SU-DHL-6 (cell line): Measurements from ENCODE around the gene THAP7.

ENCODE experiments used
- H2AFZ ChIP-seq: fragments of 200-600 bp; sonication (generic); 2 replicates; pipeline ENCODE4 v1.6.1; 2014; ENCODE audit warnings: low read depth, mild to moderate bottlenecking, moderate library complexity, mixed read lengths, antibody characterized with exemption, low read length; ENCODE audit not compliant: severe bottlenecking
- H3F3A ChIP-seq: fragments of 200-600 bp; shearing (Covaris generic); 2 replicates; pipeline ENCODE4 v1.6.0; 2016; ENCODE audit warnings: antibody characterized with exemption, mild to moderate bottlenecking; ENCODE audit not compliant: insufficient read depth
- H3K27ac ChIP-seq: fragments of 200-600 bp; sonication (generic); 2 replicates; pipeline ENCODE4 v1.5.1; 2016; ENCODE audit warnings: low read depth, mild to moderate bottlenecking, low read length, moderate library complexity, mixed read lengths
- H3K27me3 ChIP-seq: fragments of 200-600 bp; sonication (generic), shearing (Covaris generic); 2 replicates; pipeline ENCODE4 v1.6.0; 2014; ENCODE audit warnings: mild to moderate bottlenecking, low read length
- H3K36me3 ChIP-seq: fragments of 200-600 bp; sonication (generic); 2 replicates; pipeline ENCODE4 v1.6.1; 2014; ENCODE audit warnings: mild to moderate bottlenecking, low read length, mixed read lengths
- H3K4me2 ChIP-seq: fragments of 300-600, 200-600 bp; shearing (Covaris generic), sonication (generic); 2 replicates; pipeline ENCODE4 v1.6.0; 2014; ENCODE audit warnings: low read length, low read depth, mild to moderate bottlenecking; ENCODE audit not compliant: poor library complexity, severe bottlenecking
- H3K4me3 ChIP-seq: fragments of 200-600 bp; sonication (generic); 2 replicates; pipeline ENCODE4 v1.5.1; 2014; ENCODE audit warnings: antibody characterized with exemption, low read length, mild to moderate bottlenecking, mixed read lengths; ENCODE audit not compliant: insufficient read depth, poor library complexity, severe bottlenecking
- H3K79me2 ChIP-seq: fragments of 200-600 bp; sonication (generic); 2 replicates; pipeline ENCODE4 v1.6.1; 2014; ENCODE audit warnings: mild to moderate bottlenecking, low read length, moderate library complexity; ENCODE audit not compliant: insufficient read depth
- H3K9ac ChIP-seq: fragments of 200-600 bp; sonication (generic); 2 replicates; pipeline ENCODE4 v1.7.0; 2014; ENCODE audit warnings: mild to moderate bottlenecking, low read length
- H3K9me2 ChIP-seq: fragments of 200-600 bp; sonication (generic); replicated peaks from 2 replicates; pipeline ENCODE4 v1.6.1; 2014; ENCODE audit warnings: low read length; ENCODE audit not compliant: insufficient read depth
- H3K9me3 ChIP-seq: fragments of 200-600 bp; sonication (generic); 2 replicates; pipeline ENCODE4 v1.6.1; 2014; ENCODE audit warnings: low read length, mixed read lengths; ENCODE audit not compliant: insufficient read depth
- H4K20me1 ChIP-seq: fragments of 200-600 bp; sonication (generic); 2 replicates; pipeline ENCODE4 v1.6.1; 2014; ENCODE audit warnings: low read depth, mild to moderate bottlenecking, antibody characterized with exemption, low read length, moderate library complexity, mixed read lengths
- EZH2phosphoT487 ChIP-seq: fragments of 200-600 bp; sonication (generic), shearing (Covaris generic); conservative IDR thresholded peaks from 2 replicates; pipeline ENCODE4 v1.6.1; 2018; ENCODE audit warnings: mild to moderate bottlenecking, antibody characterized with exemption, low read length, moderate library complexity, mixed read lengths
- TF ChIP-seq, protein P1 (sequence below): fragments of 200-600 bp; sonication (generic); IDR thresholded peaks from one replicate; pipeline ENCODE4 v1.5.1; 2017; ENCODE audit warnings: antibody characterized with exemption, mild to moderate bottlenecking, low read length, moderate library complexity; ENCODE audit not compliant: insufficient read depth, poor library complexity, severe bottlenecking

THAP7 gene

GRCh38 chr22:21029486-21030025 lies 27.6 kb upstream of the THAP7 start:
- no peaks in the 10 kb centered on the region for H4K20me1 ChIP-seq
- no peak overlapping the region for H2AFZ ChIP-seq
- H3F3A ChIP-seq, result no peaks in the 10 kb centered on the region
- H3K27ac ChIP-seq, result no peak overlapping the region
- TF ChIP-seq, protein P1, sequence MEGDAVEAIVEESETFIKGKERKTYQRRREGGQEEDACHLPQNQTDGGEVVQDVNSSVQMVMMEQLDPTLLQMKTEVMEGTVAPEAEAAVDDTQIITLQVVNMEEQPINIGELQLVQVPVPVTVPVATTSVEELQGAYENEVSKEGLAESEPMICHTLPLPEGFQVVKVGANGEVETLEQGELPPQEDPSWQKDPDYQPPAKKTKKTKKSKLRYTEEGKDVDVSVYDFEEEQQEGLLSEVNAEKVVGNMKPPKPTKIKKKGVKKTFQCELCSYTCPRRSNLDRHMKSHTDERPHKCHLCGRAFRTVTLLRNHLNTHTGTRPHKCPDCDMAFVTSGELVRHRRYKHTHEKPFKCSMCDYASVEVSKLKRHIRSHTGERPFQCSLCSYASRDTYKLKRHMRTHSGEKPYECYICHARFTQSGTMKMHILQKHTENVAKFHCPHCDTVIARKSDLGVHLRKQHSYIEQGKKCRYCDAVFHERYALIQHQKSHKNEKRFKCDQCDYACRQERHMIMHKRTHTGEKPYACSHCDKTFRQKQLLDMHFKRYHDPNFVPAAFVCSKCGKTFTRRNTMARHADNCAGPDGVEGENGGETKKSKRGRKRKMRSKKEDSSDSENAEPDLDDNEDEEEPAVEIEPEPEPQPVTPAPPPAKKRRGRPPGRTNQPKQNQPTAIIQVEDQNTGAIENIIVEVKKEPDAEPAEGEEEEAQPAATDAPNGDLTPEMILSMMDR, result no peak
- no peak for TF ChIP-seq EZH2phosphoT487
- H3K4me2 ChIP-seq, result no peak overlapping the region
- H3K4me3 ChIP-seq, result no peak overlapping the region
- no peaks in the 10 kb centered on the region for H3K27me3 ChIP-seq
- no peak overlapping the region for H3K9ac ChIP-seq
- no peaks in the 10 kb centered on the region for H3K36me3 ChIP-seq
- H3K79me2 ChIP-seq, result no peaks in the 10 kb centered on the region
- H3K9me2 ChIP-seq, result no peaks in the 10 kb centered on the region
- no peaks in the 10 kb centered on the region for H3K9me3 ChIP-seq

DNA sequence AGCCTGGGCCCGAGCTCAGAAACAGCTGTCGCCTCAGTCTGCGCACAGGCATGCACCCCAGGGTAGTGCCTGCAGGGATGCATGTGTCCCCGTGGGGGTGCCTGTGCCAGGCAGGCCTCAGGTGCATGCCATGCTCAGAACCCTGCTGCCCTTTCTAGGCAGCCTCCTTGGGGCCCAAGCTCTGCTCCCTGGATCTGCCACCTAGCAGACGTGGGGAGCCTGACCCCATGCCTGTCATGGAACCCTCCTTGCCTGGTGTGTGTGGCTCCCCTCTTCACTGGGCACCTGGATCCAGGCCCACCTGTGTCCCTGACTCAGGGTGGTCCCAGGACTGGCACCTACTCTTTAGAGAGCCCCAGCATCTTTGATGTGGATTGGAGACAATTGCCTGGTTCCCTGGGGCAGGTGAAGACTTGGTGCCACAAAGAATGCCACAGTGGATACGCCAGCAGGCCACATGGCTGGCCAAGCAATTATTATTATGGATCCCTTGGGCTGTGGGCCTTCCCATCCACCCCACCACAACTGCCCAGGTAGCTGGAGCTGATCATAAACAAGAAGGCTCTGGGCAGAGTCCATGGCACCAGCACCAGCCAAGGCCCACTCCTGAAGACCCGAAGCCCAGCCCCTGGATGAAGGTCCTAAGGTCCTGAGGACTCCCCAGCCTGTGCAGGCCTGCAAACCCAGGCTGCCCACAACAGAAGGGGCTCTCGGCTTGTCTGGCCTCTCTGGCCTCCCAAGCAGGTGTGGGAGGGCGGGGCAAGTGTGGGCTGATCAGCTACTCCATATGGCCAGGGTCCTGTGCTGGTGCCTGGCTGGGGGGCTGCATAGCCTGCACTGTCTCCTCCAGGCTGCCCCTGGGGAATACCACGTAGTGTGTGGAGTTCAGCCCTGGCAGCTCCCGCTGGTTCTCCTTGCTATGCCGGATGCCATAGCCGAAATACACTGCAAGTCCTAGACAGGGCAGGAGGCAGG lies 26.6 kb upstream of the THAP7 start:
- Histone ChIP-seq H2AFZ (no peak overlapping the region), H3K36me3 (no peaks in the 10 kb centered on the region), H3K4me3 (no peak overlapping the region), H3K27me3 (no peaks in the 10 kb centered on the region), H3K4me2 (no peak overlapping the region), H3F3A (no peaks in the 10 kb centered on the region), H3K27ac (no peak overlapping the region), H3K79me2 (no peaks in the 10 kb centered on the region), H3K9me2 (no peaks in the 10 kb centered on the region), H3K9me3 (no peaks in the 10 kb centered on the region), H4K20me1 (no peaks in the 10 kb centered on the region), H3K9ac (no peak overlapping the region)
- TF ChIP-seq, protein P1, result no peak
- no peak for TF ChIP-seq EZH2phosphoT487

DNA sequence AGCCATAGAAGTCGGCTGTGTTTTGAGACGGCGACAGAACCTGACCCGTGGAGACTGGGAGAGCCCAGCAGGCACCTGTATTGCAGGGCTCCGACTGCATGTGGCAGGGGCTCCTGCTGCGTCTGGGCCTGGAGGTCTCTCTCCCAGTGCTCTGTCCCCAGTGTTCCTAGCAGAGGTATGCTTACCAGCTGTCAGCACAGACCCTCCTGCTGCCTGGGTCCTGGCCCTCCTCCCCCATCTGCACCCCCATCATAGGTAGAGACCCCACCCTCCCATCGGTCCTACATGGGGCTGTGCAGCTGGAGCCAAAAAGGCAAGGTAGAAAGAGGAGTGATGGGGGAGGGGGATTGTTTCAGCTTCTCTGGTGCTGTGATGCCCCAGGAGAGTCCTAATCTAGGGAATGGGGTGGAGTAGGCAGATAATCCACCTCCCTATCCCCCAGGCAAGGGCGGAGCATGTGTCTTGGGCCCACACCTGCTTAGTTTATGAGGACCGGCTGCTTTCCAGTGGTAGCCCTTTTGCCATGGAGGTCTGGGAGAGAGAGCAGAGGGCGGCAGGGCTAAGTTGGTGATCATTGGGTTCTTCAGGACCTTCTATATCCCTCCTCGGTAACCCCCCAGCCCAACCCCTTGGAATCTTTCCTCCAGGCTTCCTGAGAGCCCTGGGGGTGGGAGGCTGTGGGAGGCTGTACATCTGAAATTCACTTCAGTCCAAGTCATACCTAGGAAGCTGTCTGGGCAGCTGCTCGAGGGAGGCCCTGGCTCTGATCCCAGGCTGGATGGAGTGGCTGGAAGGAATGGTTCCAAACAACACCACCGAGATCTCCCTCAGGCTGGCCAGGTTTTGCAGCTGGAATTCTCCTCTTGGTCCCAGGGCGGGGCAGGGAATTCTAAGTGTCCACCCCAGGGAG lies 25.1 kb upstream of the THAP7 start:
- no peak overlapping the region for H2AFZ ChIP-seq
- no peak overlapping the region for H3K27ac ChIP-seq
- no peaks in the 10 kb centered on the region for H3K27me3 ChIP-seq
- no peaks in the 10 kb centered on the region for H3F3A ChIP-seq
- H3K79me2 ChIP-seq, result no peaks in the 10 kb centered on the region
- H3K9ac ChIP-seq, result no peak overlapping the region
- H3K36me3 ChIP-seq, result no peaks in the 10 kb centered on the region
- TF ChIP-seq, protein P1, result no peak
- no peak for TF ChIP-seq EZH2phosphoT487
- no peak overlapping the region for H3K4me3 ChIP-seq
- no peaks in the 10 kb centered on the region for H4K20me1 ChIP-seq
- H3K4me2 ChIP-seq, result no peak overlapping the region
- H3K9me3 ChIP-seq, result no peaks in the 10 kb centered on the region
- H3K9me2 ChIP-seq, result no peaks in the 10 kb centered on the region
